Measurements from ENCODE around the gene METAP1D.

GRCh38 chr2:172105471-172106107 lies 105.8 kb downstream of the METAP1D start:
- TF ChIP-seq CTCF (IDR thresholded peaks at IDR 0.05), result no peak
- TF ChIP-seq E2F5 (CRISPR knock-in tag; IDR thresholded peaks at IDR 0.05), result no peak
- no peak for TF ChIP-seq MLX (CRISPR knock-in tag; IDR thresholded peaks at IDR 0.05)
- no peak for TF ChIP-seq ATF2 (CRISPR knock-in tag; IDR thresholded peaks at IDR 0.05; ENCODE audit: borderline replicate concordance, low read depth)
- TF ChIP-seq ELF4 (CRISPR knock-in tag; IDR thresholded peaks at IDR 0.05; ENCODE audit: low read depth), result no peak
- no peak for TF ChIP-seq MAX (CRISPR knock-in tag; IDR thresholded peaks at IDR 0.05)

All from WTC11 (cell line).